IPS DF 19.7 (cell line): ENCODE measurements around the gene ABHD16A.

Experiments
- DNase-seq: peaks from one replicate; pipeline ENCODE4 v3.0.0-alpha.2; 2013; ENCODE audit warnings: low read depth, low spot score

ABHD16A gene

DNA sequence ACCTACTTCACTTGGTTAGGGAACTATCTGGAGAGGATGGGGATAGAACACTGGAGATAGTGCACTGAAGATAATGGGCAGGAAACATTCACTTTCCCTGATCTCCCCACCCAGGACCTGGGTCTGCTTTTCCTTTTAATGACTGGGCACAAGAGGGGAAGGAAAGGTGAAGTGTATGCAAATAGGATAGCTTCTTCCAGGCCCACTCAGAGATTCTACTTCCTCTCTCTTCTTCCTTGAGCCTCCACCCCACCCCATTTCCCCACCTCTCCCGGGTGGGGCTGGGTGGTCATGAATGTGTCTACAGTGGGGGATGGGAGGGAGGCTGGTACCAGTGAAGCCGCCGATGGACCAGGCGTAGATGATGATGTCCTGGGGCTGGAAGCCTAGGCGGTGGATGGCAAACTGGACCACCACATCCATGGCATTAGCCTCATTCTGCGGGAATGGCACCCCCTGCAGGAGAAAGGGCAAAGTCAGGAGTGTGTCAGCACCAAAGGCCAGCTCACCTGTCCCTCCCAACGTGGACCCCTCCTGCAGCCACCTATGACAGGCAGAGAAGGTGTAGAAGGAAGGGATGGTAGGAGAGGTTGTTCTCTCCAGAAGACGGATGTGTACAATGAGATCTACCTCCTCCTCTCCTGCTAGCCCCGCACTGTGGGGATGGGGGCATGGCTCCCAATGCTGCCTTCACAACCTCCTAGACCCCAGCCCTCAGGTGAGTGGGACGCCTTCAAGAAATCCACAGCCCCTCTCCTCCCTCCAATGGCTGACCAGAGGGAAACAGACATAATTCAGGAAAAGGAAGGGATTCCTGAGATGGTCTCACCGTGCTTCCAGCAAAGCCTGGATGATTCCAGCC is 13.6 kb downstream of the ABHD16A start:
- DNase-seq: no peak

DNA sequence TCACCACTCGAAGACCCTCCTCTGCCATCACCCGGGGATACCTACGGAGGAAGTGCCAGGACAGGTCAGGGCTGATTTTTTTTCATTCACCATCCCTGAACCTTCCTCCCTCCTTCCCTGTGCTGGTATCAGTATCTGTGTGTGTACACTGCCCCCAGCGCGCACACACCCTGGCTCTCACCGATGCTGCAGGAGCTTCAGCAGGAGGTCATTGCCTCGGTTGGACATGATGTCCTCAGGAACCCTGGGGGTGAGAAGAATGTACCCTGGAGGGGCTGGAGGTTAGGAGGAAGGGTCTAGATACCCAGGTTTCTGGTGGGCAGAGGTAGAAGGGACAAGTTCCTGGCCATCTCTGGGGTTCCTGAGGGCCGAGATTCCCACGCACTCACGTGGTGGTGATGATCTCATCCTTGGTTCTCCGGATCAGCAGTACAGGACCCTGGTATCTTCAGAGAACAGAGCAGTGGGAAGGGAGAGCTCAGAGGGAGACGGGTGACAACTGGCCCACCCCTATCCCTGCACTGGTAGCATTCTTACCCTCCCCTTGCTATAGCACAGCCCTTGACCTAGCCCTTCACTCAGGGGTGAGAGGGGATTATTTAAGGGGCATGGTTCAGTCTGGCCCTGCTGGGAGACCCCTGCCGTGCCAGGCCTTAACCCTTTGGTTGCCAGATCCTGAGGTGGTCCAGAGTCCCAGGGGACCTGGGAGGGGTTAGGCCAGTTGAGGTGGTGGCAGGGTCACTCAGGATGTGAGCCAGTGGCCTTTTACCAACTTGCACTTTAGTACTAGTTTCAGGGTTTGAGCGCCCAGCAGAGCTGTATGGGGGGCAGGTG is 15.0 kb downstream of the ABHD16A start:
- DNase-seq: no peak

DNA sequence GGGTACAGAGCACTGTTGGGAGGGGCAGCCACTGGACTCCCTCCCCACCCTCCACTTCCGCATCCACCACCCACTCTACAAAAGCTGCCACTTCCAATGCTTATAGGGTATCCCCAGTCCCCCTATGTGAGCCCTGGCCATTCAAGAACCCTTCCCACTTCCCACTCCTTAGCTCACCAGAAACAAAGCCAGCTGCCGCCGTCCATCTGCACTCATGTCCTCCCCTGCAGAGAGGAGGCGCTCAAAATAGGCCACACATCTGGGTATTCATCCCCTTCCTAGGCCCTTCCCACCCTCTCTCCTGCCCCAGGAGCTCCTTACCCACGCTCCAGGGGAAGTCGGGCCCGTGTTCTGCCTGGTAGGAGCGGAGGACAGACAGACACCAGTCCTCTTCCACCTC is 15.8 kb downstream of the ABHD16A start:
- DNase-seq: no peak

DNA sequence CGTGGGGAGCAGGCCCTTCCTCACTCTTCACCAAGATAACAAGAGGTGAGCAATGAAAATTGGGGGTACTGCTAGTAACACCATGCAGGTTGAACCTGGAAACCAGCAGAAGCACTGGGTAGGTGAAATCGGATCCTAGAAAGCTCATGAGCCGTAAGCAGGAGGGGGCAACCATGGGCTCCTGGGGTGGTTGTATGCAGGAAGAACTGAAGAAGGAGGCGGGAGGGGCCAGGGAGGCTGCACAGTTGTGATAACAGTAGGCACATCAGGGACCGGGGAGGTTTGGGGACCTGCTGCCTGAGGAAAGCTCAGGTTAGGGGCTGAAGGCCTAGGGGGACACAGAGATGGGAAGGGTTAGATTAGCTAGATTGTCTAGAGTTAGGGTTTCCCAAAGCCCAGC is 16.6 kb downstream of the ABHD16A start:
- no peak for DNase-seq

DNA sequence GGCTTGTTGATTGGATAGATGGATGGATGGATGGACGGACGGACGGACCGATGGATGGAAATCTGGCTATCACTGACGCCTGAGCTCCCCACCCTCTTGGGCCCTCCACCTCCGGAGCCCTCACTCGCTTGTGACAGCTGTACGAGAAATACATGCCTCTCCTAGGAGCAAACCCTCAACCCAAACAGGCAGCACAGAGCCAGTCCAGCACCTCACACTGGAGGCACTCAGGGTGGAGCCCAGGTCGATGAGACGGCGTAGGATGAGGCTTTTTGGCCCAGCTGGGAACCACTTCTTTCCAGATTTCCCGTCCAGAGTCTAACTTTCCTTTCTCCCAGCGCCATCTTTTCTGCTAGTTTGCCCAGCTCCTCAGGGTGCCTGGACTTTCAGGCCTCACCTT is 19.5 kb downstream of the ABHD16A start:
- no peak for DNase-seq

DNA sequence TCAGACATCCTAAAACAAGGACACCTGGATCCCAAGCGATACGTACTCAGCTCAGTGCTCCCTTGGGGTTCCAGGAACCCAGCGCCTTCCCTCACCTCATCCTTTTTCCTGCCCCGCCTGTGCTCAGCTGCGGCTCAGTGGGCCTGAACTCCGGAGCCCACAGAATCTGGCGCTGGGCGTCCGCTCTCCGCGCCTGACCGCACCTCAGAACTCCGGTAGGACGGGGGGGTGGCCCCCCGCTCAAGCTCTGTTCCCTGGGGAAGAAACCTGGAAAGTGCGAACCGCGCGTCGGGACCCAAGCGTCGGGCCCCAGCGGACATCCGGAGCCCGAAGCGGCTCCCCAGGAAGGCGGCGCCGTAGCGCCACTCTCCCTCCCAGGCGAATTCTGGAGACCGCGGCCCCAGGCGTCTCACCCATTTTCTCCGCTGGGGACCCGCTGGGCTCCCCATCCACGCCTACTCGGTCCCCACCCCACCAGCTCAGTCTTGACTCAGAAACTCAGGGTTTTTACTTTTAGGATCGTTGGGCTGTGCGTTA is 21.9 kb downstream of the ABHD16A start:
- DNase-seq: no peak

DNA sequence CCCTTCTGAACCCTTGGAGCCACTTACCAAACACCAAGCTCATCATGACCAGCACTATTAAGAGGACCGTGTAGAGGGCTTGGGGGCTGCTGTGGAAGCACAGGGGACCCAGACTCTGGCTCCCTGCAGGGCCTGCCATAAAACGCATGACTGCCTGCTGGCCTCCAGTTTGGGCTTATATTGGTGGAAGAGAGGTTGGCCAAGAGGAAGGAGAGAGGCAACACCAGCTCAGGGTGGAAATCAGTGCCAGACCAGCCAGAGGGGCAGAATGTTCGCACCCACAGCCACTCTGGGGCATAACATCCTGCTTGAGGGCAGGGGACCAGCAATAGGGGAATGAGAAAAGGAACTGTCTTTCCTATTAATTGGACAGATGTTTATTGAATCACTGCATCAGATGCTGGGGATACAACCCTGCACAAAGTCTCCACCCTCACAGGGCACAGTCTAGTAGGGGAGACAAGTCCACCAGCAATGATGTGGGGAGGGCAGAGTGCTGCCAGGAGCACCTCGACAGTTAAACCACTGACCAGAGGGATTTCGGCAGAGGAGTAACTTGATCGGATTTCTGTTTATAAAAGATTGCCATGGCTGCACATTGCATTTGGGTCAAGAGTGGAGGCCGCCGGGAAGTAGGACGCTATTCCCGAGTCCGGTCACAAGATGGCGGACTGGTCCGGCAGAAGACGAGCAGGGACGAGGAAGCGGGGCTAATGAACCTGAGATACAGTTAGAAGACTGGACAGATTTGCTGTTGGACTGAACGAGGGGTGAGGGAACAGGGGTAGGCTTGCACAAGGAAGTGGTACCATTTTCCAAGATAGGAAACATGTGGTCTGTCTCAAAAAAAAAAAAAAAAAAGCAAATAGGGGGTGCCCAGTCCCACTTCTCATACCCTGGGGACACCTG is 22.6 kb downstream of the ABHD16A start, which contains the start of gene LY6G5C:
TSS of gene LY6G5C (minus strand) at position 842 of the 909 bp plus-strand sequence. CDS start at position 148, 694 bp downstream.
- DNase-seq: no peak

DNA sequence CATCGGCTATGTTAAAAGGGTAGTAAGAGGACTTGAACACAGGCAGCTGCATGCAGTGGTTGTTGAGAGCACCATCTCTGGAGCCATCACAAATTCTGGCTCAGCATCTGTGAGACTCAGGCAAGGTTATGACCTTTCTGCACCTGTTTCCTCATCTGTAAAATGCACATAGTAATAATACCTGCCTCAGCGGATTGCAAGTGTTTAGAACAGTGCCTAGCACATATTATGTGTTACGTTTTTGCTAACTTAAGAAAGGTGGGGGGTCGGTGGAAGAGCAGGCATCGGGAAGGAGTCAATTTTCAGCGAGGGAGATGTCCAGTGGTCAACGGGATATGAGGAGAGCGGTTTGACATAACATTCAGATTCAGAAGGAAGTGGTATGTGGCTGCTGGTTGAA is 25.2 kb downstream of the ABHD16A start:
- no peak for DNase-seq

DNA sequence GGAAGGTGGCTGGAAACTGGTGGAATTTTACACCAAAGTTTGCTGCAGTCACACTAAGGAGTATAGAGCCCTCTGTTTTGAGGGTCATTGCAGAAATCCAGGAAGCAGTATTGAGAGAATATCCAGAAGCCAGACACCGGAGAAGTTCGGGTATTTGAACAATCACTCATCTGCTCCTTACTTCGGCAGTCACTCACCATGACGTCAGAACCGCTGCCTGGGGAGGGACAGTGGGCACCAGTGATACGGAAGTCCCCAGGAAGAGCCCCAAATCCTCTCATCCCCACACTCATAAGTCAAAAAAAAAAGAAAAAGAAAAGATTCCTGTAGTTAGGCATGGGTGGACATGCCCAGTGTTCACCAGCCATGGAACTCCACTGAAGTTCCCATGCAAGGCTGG is 26.2 kb downstream of the ABHD16A start:
- no peak for DNase-seq

DNA sequence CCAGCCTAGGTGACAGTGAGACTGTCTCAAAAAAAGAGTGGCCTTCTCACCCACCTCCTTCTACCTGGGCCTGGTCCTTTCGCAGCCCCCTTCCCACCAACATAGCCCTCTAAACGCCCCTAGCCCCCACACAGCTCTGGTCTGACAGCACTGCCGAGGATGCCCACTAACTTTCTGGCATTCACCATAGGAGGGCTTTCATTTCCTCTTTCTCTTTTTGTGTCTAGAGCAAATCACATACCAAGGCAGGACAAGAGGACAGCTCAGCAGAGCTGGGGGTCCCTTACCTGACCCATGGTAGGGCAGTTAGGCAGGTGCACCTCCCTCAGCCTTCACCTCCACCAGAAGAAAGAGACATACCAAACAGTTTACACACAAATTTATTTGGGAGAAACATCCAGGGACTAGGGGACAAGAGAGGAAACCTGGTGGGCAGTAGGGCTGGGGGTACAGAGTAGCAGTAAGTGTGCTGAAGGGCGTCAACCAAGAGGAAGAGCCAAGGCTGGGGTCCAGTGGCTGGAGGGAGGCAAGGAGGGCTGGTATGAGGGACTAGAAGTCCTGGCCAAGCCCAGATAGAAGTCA is 26.7 kb downstream of the ABHD16A start:
- DNase-seq: no peak

DNA sequence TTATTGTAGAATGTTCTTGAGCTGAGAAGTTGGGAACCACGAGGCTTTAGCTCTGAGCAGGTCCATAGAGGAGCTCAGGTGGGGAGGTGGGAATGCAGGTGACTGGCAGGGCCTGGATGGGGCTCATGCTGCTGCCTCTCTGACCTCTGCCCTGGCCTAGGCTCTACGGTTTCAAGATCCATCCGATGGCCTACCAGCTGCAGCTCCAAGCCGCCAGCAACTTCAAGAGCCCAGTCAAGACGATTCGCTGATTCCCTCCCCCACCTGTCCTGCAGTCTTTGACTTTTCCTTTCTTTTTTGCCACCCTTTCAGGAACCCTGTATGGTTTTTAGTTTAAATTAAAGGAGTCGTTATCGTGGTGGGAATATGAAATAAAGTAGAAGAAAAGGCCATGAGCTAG is 33.4 kb downstream of the ABHD16A start, which contains the start of gene LY6G5B:
TSS of gene LY6G5B (plus strand) at position 301 of the 400 bp plus-strand sequence. CDS start 975 bp downstream, outside the sequence.
- no peak for DNase-seq

DNA sequence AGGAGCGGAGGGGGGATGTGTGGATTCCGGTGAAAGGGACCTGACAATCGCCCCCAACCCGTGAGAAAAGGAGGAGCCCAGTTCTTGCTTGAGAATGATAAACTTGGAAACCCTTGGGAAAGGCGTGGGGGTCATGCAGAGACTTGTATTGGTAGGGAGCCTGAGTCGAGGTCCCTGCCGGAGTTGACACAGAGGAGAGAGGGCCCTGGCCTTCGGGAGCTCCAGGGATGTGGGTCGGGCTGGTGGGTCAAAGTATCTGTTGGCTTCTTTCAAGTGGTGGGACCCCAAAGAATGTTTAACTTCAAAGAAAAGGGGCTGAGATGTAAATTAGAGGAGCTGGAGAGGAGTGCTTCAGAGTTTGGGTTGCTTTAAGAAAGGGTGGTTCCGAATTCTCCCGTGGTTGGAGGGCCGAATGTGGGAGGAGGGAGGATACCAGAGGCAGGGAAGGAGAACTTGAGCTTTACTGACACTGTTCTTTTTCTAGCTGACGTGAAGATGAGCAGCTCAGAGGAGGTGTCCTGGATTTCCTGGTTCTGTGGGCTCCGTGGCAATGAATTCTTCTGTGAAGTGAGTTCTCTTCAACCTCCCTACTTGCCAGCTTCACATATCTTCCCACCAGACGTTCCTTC is 36.7 kb downstream of the ABHD16A start:
- no peak for DNase-seq

DNA sequence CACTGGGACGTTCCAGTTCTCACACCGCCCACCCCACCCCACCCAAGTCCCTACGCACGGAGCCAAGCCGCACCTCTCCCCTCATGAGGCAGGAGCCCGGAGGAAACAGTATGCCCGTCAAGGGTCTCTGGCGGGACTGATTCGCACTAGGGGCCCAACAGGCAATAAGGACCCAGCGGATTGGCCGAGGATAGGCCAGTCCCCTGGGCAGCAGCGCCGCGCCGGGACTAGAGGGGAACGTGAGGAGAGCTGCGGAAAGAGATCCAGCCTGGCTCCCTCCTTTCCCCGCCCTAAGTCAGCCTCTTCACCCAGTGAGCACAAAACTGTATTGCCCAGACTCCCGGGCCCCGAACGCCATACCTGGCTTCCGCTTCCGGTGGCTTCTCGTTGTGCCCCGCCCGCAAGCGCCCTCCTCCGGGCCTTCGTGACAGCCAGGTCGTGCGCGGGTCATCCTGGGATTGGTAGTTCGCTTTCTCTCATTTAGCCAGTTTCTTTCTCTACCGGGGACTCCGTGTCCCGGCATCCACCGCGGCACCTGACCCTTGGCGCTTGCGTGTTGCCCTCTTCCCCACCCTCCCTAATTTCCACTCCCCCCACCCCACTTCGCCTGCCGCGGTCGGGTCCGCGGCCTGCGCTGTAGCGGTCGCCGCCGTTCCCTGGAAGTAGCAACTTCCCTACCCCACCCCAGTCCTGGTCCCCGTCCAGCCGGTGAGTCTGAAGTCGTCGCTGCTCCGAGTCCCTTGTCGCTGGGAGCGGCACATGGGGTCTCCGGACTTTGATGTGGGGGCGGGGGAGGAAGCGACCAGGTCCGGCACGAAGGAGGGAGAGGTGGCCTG is 37.4 kb downstream of the ABHD16A start, which contains the start of gene CSNK2B:
TSS of gene CSNK2B (plus strand) at position 580 of the 836 bp plus-strand sequence. CDS start 752 bp downstream, outside the sequence.
- DNase-seq: peak; percentile 94

DNA sequence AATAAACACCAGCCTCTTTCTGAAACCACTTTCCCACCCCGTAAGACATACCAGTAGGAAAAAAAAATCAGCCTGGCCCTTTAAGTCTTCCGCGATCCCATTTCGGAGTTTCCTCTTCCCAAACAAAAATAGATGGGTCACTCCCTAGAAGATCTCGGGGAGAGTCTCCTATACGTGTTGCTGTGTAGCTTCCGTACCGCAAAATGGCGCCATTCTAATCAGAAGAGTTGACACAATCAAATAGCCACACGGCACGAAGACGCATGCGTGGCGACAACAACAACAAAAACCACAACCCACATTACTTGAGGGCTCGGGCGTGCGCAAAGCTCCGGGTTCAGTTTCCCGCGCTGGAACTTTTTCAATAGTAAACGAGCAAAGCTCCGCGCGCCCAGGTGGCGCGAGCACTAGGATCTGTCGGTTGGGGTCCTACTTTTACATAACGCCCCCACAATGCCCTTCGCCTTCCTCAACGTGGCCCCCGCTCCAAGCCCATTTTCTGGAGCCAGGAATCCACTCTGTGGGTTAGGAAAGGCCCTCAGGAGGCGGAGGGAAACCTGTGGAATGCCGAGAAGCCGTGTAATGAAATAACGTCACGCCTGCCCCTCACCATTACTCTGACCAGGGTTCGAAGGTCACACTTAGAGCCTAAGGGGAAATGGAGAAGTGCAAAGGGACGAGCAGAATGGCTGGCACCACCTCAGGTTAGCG is 38.2 kb downstream of the ABHD16A start, which contains the start of gene GPANK1:
TSS of gene GPANK1 (minus strand) at position 208 of the 711 bp plus-strand sequence. CDS start 519 bp downstream, outside the sequence.
- DNase-seq: no peak

DNA sequence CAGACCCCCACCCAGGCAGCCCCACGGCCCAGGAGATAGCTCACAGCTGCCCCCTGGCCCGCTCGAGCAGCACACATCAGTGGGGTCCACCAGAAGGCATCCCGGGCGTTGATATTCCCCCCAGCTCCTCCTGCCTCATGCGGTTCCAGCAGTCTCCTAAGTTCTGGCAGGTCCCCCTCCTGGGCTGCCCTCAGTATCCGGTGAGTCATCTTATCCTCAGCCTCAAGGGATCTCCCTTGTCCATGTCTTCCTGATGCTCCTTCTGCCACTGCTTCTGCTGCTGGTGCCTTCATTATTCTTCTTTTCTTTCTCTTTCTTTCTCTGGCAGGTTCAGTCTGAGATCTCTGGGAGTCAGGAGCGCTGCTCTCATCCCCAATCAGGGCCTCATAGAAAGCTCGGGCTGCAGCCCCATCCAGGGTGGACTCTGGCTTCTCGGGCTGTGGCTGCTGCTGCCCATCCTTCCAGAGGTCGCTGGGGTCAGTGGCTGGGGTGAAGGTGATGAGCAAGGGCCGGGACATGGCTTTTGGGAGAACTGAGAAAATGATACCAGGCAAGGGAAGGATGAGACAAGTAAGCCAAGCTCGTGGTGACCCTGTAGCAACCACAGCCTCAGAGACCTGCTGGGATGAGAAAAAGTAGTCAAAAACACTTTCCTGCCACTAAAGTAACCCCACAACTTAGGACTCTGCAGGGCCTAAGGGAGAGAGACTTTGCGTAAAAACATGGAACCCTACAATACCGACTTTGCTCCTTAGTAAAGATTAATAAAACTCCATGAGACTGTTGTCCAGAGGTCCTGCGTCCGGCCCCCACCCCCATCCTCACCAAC is 38.9 kb downstream of the ABHD16A start:
- no peak for DNase-seq

DNA sequence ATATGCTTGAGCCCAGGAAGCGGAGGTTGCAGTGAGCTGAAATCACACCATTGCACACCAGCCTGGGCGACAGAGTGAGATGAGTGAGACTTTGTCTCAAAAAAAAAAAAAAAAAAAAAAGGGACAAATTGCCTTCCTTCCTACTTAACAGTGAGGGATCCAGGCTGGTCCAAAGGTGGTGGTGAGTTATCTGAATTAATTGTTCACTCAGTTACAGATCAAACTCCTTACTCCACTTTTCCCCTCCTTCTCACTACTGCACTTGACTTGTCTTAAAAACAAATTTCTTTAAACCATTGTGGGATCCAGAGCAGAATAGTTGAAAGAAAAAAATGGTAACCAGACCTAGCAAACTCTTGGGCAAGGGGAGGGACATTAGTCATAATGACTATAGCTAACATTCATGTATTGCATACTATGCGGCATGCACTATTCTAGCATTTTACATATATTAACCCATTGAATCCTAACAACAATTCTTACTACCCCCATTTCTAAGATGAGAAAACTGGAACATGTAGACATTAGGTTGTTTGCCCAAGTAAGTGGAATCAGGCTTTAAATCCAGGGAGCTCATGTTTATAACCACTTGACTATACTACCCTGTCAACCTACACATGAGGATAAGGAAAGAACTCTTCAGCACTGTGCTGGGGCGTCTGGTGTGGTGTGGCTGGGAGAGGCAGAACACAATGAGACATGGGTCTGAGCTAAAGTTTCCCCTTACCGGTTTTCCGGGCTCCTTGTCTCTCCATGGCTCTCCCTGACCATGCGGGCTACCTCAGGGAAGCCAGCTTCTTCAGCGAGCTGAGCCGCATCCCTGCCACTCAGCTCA is 39.8 kb downstream of the ABHD16A start:
- no peak for DNase-seq
